ENCODE results near the gene RPS17. TPM values are rescaled to one million over a fixed set of nuclear protein-coding genes. Genes with fewer than 3 reads are reported as not detected.

RPS17 gene
- total and polyA plus RNA-seq, 10 of the 15 experiments (the other 5 are each of a cell fraction or from before 2014, with no cell fraction given) = 1,223 to 7,871 (median 3,879) TPM

- no peak for TF ChIP-seq KAT2A (conservative IDR thresholded peaks at IDR 0.05; ENCODE audit: control insufficient read depth, low read depth, low read length)
- TF ChIP-seq USF2 (IDR thresholded peaks at IDR 0.05; ENCODE audit: borderline replicate concordance, low read depth, low read length) = no peak
- TF ChIP-seq TCF12 (IDR thresholded peaks at IDR 0.05; ENCODE audit: low read depth, low read length) = 0 out of 2 replicates have a peak, but pooled peaks have one; percentile 14
- TF ChIP-seq MEF2B (IDR thresholded peaks at IDR 0.05; ENCODE audit: partially characterized antibody, poor library complexity, severe bottlenecking) = peak; percentile 50
- TF ChIP-seq MTA3 (IDR thresholded peaks at IDR 0.05; ENCODE audit: borderline replicate concordance, low read length) = no peak
- no peak for TF ChIP-seq SUZ12 (IDR thresholded peaks at IDR 0.05; ENCODE audit: unreplicated experiment)
- no peak for TF ChIP-seq PAX8 (IDR thresholded peaks at IDR 0.05)
- no peak for TF ChIP-seq MXI1 (IDR thresholded peaks at IDR 0.05; ENCODE audit: low read depth, low read length)
- no peak for TF ChIP-seq CEBPB (IDR thresholded peaks at IDR 0.05; ENCODE audit: borderline replicate concordance in 1 of 2, low read depth in 2 of 2, low read length in 2 of 2)
- TF ChIP-seq ZNF207 (IDR thresholded peaks at IDR 0.05; ENCODE audit: borderline replicate concordance) = no peak
- TF ChIP-seq STAT3 (IDR thresholded peaks at IDR 0.05; ENCODE audit: low read depth, low read length) = no peak
- TF ChIP-seq KDM1A (IDR thresholded peaks at IDR 0.05; ENCODE audit: borderline replicate concordance) = no peak
- no peak for TF ChIP-seq CBX3 (IDR thresholded peaks at IDR 0.05; ENCODE audit: borderline replicate concordance, low read depth)
- peak; percentile 62 to 84 (median 80) for TF ChIP-seq CTCF (IDR thresholded peaks at IDR 0.05 in 2 of 3, conservative IDR thresholded peaks at IDR 0.05 in 1 of 3; ENCODE audit: control insufficient read depth in 2 of 3, extremely low read depth in 1 of 3, insufficient read depth in 1 of 3, low read depth in 3 of 3, low read length in 3 of 3)
- TF ChIP-seq ATF3 (IDR thresholded peaks at IDR 0.05; ENCODE audit: borderline replicate concordance, extremely low read depth, low read depth, low read length) = no peak
- no peak for TF ChIP-seq SREBF1 (IDR thresholded peaks at IDR 0.05; ENCODE audit: low read length)
- no peak for TF ChIP-seq FOXM1 (IDR thresholded peaks at IDR 0.05; ENCODE audit: low read depth, low read length)
Measured at GRCh38 chr15:82530606-82531379, 9.5 kb downstream of the RPS17 start (continued).
